GM19395 (cell line): ENCODE measurements around the gene SLC35F1.
"Not testable (repeated sequence)": the region's sequence is repeated elsewhere in the genome, so short reads cannot be mapped to it uniquely, and the experiment has no call there.

Experiments used
- ATAC-seq: cut with Tn5 transposase; IDR thresholded peaks from one replicate; pipeline ENCODE4 v1.9.1; 2021; ENCODE audit warnings: mild to moderate bottlenecking, moderate library complexity; ENCODE audit not compliant: unreplicated experiment

SLC35F1 gene

DNA sequence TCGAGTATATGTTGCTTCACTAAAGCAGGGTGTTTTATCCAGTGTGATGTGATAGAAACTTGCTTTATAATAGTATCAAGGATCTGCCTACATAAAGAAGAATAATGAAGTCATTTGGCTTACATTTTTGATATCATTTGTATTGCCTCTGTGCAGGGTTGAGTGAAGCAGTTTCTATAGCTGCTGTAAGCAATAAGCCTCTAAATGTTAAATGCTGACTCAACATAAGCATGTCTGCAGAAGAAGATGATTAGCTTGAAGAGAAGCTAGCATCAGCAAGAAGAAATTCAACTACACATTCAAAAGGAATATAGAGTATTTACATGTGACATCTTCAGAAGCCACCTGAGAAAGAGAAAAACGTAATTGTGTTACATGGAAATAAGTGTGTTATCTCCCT is 17.6 kb downstream of the SLC35F1 start:
- ATAC-seq: no peak

- no peak for ATAC-seq
Measured at GRCh38 chr6:117927866-117928265, 20.8 kb downstream of the SLC35F1 start.

- ATAC-seq: no peak
Measured at GRCh38 chr6:117928833-117929232, 21.8 kb downstream of the SLC35F1 start.

GRCh38 chr6:117929501-117929900 is 22.4 kb downstream of the SLC35F1 start:
- no peak for ATAC-seq

- ATAC-seq: no peak
Measured at GRCh38 chr6:117930645-117931044, 23.6 kb downstream of the SLC35F1 start.

DNA sequence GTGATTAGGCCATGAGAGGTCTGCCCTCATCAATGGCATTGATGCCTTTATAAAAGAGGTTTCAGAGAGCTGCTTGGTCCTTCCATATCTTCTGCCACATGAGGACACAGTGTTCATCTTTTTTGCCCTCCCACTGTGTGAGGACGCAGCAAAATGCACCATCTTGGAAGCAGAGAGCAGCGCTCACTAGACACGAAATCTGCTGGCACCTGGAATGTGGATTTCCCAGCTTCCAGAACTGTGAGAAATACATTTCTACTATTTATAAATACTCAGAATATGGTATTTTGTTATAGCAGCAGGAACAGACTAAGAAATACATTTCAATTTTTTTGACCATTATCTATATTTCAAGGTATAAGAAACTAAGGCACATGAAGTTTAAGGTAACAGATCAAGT is 24.9 kb downstream of the SLC35F1 start:
- ATAC-seq: no peak

DNA sequence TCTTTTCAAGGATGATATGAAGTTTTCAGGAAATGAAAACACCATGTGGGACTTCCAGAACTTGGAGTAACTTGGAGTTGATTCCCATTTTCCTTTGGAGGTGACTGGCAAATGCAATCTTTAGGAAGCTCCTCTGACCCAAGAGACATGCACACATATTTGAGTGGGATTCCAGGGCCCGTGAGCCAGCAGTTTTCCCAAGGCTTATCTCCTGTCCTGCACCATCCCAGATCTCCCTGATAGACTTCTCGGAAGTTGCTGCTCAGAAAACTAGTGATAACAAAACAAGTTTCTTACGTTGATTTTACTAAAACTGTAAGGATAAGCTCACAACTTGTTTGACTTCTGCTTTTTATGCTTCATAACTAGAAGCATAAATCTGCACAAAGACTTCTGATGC is 25.6 kb downstream of the SLC35F1 start:
- no peak for ATAC-seq

DNA sequence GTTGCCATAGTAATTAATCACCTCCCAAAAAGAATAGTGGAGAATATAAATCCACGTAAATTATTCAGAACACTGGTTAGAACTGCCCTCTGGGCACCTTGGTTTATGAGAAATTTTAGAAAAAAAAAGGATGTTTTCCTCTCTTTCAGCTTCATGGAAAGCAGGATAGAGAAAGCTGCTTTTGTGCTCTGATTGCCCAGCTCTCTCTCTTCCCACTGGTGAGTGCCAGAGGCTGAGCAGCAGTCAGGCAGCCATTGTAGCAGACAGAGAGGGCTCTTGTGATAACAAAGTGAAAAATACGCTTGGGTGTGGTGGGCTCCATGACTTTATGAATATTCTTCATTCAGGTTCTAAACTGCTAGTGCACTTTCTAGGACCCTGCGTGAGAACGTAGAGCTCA is 26.4 kb downstream of the SLC35F1 start:
- ATAC-seq: no peak

DNA sequence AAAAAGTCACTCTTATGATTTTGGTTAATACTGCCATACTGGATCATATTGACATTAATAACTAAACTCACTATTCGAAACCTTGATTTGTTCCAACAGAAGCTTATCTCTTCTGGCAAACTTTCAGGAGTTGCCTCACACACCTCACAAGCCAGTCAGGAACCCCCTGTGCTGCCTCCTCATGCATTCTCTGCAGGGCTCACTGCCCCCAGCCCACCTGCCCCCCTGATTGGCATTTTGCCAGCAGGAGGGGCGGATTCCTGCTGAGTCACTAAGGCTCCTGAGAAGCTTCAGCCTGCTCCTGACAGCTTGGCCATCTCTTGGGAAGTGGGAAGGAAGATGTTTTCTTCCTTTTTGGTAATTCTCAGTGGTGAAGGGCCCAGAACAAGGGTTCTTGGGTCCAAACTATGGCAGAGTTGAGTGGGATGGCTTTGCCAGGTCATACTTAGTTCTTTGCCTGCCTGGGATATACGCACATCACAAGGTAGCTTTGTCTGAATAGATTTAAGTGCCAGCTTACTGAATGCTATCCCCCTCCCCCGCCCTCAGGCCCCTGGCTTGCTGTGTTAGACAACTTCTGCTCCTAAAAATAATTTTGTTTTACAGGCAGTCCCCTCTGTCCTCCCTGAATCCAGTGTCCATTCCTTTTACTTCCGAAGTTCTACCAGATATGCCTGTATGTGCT is 31.4 kb downstream of the SLC35F1 start:
- no peak for ATAC-seq

GRCh38 chr6:117947234-117947633 is 40.2 kb downstream of the SLC35F1 start:
- no peak for ATAC-seq

DNA sequence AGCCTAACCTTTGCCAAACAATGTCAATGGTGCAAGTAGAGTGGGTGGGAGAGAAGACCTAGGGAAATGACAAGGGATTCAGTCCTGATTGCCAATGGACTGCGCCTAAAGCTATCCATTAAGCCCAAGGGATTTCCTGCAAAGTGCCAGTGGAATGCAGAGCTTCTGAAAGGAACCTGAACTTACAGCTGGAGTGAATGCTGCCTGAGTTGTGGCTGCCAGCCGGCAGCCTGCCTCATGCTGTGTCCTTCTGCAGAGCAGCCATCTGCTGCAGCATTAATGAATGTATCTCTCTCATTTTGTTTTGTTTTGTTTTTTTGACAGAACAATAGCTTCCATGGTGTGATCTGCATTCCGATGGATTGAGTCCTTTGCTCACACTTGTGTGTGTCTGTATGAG is 44.7 kb downstream of the SLC35F1 start:
- ATAC-seq: no peak

DNA sequence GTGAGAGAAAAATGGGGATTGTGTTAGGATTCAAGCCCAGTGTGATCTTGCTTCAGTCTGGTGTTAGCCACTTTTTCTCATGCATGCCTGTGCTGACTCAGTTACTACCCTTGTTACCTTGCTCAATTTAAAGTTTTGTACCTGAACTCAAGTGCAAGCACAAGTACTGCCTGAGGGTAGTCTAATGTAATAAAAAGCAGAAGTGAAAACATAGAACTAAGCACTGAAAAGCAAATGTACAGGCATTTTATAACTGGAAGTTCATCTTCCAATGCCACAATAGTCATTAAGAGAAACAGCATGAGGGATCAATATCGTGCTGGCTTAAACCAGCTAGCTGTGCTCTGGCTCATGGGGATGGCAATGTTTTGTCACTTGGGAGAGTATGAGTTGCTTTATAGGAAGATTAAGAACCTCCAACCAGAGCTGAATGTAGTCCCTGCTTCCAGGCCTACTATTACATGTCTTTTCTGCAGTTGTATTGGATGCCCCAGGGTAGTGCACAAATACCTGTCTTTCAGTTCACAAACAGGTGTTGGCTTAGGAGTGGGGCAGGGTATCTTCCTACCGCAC is 48.7 kb downstream of the SLC35F1 start:
- ATAC-seq: peak; percentile 77

GRCh38 chr6:117956386-117956785 is 49.3 kb downstream of the SLC35F1 start:
- no peak for ATAC-seq

- no peak for ATAC-seq
Measured at GRCh38 chr6:117958536-117958935, 51.5 kb downstream of the SLC35F1 start.

GRCh38 chr6:117960877-117961276 is 53.8 kb downstream of the SLC35F1 start:
- no peak for ATAC-seq

GRCh38 chr6:117961301-117961700 is 54.2 kb downstream of the SLC35F1 start:
- ATAC-seq: no peak

DNA sequence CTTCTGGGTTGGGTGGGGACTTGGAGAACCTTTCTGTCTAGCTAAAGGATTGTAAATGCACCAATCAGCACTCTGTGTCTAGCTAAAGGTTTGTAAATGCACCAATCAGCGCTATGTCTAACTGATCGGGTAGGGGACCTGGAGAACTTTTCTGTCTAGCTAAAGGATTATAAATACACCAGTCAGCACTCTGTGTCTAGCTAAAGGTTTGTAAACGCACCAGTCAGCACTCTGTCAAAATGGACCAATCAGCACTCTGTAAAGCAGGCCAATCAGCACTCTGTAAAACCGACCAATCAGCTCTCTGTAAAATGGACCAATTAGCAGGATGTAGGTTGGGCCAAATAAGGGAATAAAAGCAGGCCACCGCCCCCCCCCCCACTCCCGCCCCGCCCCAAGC is 58.7 kb downstream of the SLC35F1 start:
- not testable (repeated sequence) for ATAC-seq

- ATAC-seq: no peak
Measured at GRCh38 chr6:117971637-117972036, 64.6 kb downstream of the SLC35F1 start.

DNA sequence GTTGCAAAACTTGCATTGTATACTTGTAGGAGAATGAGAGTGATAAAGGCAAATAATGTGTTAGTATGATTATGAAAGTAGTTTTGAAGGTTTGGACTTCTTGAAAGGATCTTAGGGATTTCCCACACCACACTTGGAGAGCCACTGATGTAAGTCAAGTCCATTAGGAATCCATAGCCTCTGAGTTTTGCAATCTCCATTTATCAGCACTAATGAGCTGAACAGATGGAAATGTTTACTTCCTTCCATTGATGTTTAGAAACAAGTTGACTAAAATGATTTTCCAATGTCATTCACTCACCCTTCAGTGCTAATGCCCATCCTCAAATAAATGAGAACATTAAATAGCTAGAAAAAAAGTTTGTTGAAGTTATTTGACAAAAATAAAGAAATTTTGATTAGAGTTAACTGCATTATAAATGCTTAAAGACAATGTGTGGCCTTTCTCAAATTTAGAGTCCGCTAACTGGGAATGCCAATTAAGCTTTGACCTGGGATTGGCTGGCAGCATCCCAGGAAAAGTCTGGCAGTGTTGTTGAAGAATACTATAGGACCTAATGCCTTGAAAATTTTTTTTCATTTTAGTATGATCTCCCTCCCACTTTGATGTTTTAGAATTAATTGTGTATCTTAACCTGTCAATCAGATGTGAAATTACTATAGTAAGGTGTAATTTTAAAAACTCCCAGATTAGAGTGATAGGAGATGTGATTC is 68.0 kb downstream of the SLC35F1 start:
- ATAC-seq: no peak

DNA sequence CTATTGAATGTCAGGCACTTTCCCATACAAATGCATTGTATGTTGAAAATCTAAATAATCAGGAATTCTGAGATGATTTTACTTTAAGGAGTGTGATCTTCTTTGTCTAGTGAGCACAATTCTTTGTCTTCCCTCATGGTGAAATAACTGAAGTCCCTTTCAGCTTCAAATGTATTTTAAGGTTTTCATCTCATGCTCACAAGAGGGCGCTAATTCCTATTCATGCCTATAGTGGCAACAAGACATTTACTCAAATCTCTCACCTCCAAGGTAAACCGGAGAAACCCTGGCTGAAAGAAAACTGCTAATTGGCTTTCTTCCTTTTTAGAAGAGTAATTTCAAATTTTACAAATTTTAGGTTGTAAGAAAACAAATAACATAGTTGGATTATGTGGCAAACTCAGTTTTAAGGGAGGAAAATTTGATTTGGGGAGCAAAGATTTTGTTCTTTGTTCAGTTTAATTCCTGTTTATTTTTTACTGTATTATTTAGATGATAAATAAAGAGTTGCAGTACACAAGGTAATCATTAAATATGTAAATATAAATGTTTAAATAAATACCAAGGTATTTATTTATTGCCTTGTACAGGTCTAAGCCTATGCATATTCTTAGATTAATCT is 69.1 kb downstream of the SLC35F1 start:
- peak; percentile 73 for ATAC-seq

- no peak for ATAC-seq
Measured at GRCh38 chr6:117985916-117986315, 78.9 kb downstream of the SLC35F1 start.

GRCh38 chr6:117986396-117986795 is 79.3 kb downstream of the SLC35F1 start:
- no peak for ATAC-seq
